Endothelial cell of umbilical vein (primary cell): ENCODE results near the gene JTB. TPM values are rescaled to one million over a fixed set of nuclear protein-coding genes. Genes with fewer than 3 reads are reported as not detected.

Experiments
- BruUV-seq: library from RNA; stranded (reverse); fragments of 400-500 nt; replicated peaks from 2 replicates; lab custom pipeline; 2021; lab: Mats Ljungman, UMichigan
- CTCF ChIA-PET: fragments of 300-600, 350-600 bp; sonication (Branson Sonifier 250); formaldehyde crosslinking; loops from one replicate; lab custom pipeline; 2021; ENCODE audit warnings: antibody characterized with exemption, inconsistent platforms; lab: Charles Lee
- POLR2A ChIA-PET: fragments of 300-600, 350-600 bp; sonication (Branson Sonifier 250); formaldehyde crosslinking; loops from one replicate; lab custom pipeline; 2021; ENCODE audit warnings: antibody characterized with exemption, inconsistent platforms; lab: Charles Lee
- DNase-seq: peaks from one replicate; pipeline ENCODE4 v3.0.0-alpha.2; 2011; ENCODE audit warnings: low read depth, low spot score
- FAIRE-seq: peaks from 2 replicates; lab custom pipeline; 2011; peaks lifted over from hg19 to GRCh38; lab: Jason Lieb, UNC
- H2AFZ ChIP-seq: 2 replicates; pipeline ENCODE4 v1.6.0; 2012; ENCODE audit warnings: low read depth, low read length, control low read depth, inconsistent platforms
- H3K27ac ChIP-seq: 2 replicates; pipeline ENCODE4 v1.5.1; 2011; ENCODE audit warnings: low read depth, mild to moderate bottlenecking, control low read depth, low read length, moderate library complexity; ENCODE audit not compliant: insufficient read depth
- H3K27me3 ChIP-seq, 2 experiments: 2 replicates each; pipeline versions ENCODE4 v1.6.0 to v1.6.1; 2011; ENCODE audit warnings: low read length in 2 of 2, mixed read lengths in 1 of 2; ENCODE audit not compliant: control insufficient read depth in 2 of 2, insufficient read depth in 2 of 2
- H3K36me3 ChIP-seq, 2 experiments: 2 replicates in 1 of 2; 3 replicates in 1 of 2; pipeline ENCODE4 v1.5.1; 2011; ENCODE audit warnings: low read length in 2 of 2, mild to moderate bottlenecking in 1 of 2, moderate library complexity in 1 of 2; ENCODE audit not compliant: control insufficient read depth in 2 of 2, insufficient read depth in 2 of 2; ENCODE audit errors: extremely low read depth in 1 of 2
- H3K4me1 ChIP-seq: 3 replicates; pipeline ENCODE4 v1.5.1; 2011; ENCODE audit warnings: mild to moderate bottlenecking, low read length; ENCODE audit not compliant: control insufficient read depth, insufficient read depth; ENCODE audit errors: extremely low read depth
- H3K4me2 ChIP-seq: 2 replicates; pipeline ENCODE4 v1.6.1; 2011; ENCODE audit warnings: low read length, control low read depth, mixed read lengths; ENCODE audit not compliant: insufficient read depth
- H3K4me3 ChIP-seq, 3 experiments: fragments of 200-600 bp in 1 of 3; sonication (generic), shearing (Covaris generic) in 1 of 3; replicated peaks in 1 of 3; 2 replicates each; pipeline ENCODE4 v1.5.1; 2011 to 2016; ENCODE audit warnings: control low read depth in 3 of 3, low read length in 3 of 3, mild to moderate bottlenecking in 2 of 3, inconsistent platforms in 1 of 3, low read depth in 1 of 3, moderate library complexity in 1 of 3; ENCODE audit not compliant: insufficient read depth in 1 of 3
- H3K79me2 ChIP-seq: 2 replicates; pipeline ENCODE4 v1.6.0; 2012; ENCODE audit warnings: low read length, inconsistent platforms; ENCODE audit not compliant: control insufficient read depth, insufficient read depth
- H3K9ac ChIP-seq: replicated peaks from 2 replicates; pipeline ENCODE3; 2011; ENCODE audit warnings: low read length, control low read depth; ENCODE audit not compliant: insufficient read depth; ENCODE audit errors: extremely low read depth
- H3K9me1 ChIP-seq: replicated peaks from 3 replicates; pipeline ENCODE4 v1.6.0; 2011; ENCODE audit warnings: mild to moderate bottlenecking, low read length; ENCODE audit not compliant: control insufficient read depth, insufficient read depth; ENCODE audit errors: extremely low read depth
- H3K9me3 ChIP-seq: replicated peaks from 2 replicates; pipeline ENCODE4 v1.5.1; 2012; ENCODE audit warnings: low read length, inconsistent platforms; ENCODE audit not compliant: control insufficient read depth, insufficient read depth
- H4K20me1 ChIP-seq: replicated peaks from 2 replicates; pipeline ENCODE3; 2011; ENCODE audit warnings: mild to moderate bottlenecking, low read length; ENCODE audit not compliant: control insufficient read depth, insufficient read depth; ENCODE audit errors: extremely low read depth
- CTCF ChIP-seq, 2 donors: IDR thresholded peaks; 1 replicate in 1 of 2; 2 replicates in 1 of 2; pipeline ENCODE4 v1.5.1; 2011; ENCODE audit warnings: low read length in 2 of 2, mild to moderate bottlenecking in 2 of 2, moderate library complexity in 2 of 2, control low read depth in 1 of 2, inconsistent platforms in 1 of 2, low read depth in 1 of 2; ENCODE audit not compliant: insufficient read depth in 1 of 2; ENCODE audit errors: extremely low read depth in 1 of 2
- FOS ChIP-seq: IDR thresholded peaks from 2 replicates; pipeline ENCODE4 v1.6.1; 2011; ENCODE audit warnings: mild to moderate bottlenecking, low read length, moderate library complexity, borderline replicate concordance; ENCODE audit not compliant: insufficient read depth
- JUN ChIP-seq: IDR thresholded peaks from 2 replicates; pipeline ENCODE4 v1.6.1; 2011; ENCODE audit warnings: borderline replicate concordance, low read depth; ENCODE audit not compliant: insufficient read length, insufficient read depth
- MAX ChIP-seq: IDR thresholded peaks from 2 replicates; pipeline ENCODE4 v1.6.1; 2011; ENCODE audit not compliant: insufficient read depth, insufficient read length
- POLR2A ChIP-seq: IDR thresholded peaks from 2 replicates; pipeline ENCODE4 v1.6.1; 2012; ENCODE audit warnings: low read depth, mild to moderate bottlenecking, control low read depth, low read length
- dilution Hi-C: fragments of 300-500 bp; cut with MboI; formaldehyde crosslinking; loops from one replicate; pipeline ENCODE4 v1.15.0; 2019; ENCODE audit warnings: low sequenced_read_pairs; ENCODE audit not compliant: extremely low pct_ligation_motif_present
- intact Hi-C: fragments of 100-400 bp; cut with micrococcal nuclease; formaldehyde crosslinking; loops from one replicate; pipeline ENCODE4 v1.10.0; 2022
- polyA plus RNA-seq, 4 experiments: library from polyadenylated mRNA; depleted of rRNA in 3 of 4; stranded (reverse) in 3 of 4; unstranded in 1 of 4; fragments of >200 nt; gene quantifications; 2 replicates each; pipeline versions ENCODE4 v1.2.1 to v1.2.3, GENCODE V29; 2011 to 2012; ENCODE audit warnings: missing spikeins in 1 of 4
- total RNA-seq: library from RNA; stranded (reverse); gene quantifications from 2 replicates; pipeline ENCODE4 v1.2.3, GENCODE V29; 2021

JTB gene
- total and polyA plus RNA-seq, 2 donors (not counting 3 experiments of a cell fraction or from before 2014, with no cell fraction given) = 90.2 to 149 TPM

DNA sequence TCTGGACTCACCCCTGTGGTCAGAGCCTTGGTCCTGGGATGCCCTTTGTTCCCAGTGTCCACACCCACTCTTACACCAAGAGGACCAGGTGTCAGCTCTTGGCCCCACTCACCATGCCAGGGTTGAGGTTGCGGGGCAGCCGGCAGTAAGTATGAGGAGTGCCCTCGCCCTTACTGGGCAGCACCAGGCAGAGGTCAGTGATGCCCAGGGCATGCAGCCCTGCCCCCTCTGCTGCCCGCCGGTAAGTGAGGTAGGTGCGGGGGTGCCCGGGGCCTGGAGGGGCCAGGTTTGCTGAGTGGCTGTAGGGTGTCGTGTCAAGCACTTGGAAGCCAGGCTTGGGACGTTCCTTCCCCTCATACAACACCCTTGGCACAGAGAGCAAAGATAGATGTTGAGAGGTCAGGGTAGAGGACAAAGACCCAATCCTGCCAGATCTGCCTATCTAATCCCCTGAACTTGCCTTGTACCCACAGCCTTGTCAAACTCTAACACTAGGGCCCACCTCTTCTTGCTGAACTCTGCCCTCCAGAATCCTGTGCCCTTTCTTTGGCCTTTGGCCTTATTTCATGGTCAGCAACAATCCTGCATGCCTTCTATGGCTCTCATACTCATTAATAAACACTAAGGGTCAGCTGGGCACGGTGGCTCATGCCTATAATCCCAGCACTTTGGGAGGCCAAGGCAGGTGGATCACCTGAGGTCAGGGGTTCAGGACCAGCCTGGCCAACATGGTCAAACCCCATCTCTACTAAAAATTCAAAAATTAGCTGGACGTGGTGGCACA lies 34.5 kb downstream of the JTB start:
- POLR2A ChIA-PET = interaction anchor here (0.6 kb wide), 1 partner anchor 47 kb away, joined by 8 read pairs; no protein-coding TSS in a partner anchor
- Histone ChIP-seq H4K20me1 (no peaks in the 10 kb centered on the region), H3K9ac (no peak overlapping the region), H3K27ac (no peak overlapping the region), H3K4me2 (no peak overlapping the region), H2AFZ (no peak overlapping the region), H3K4me3 (no peak overlapping the region), H3K79me2 (peaks cover 16% of the 10 kb centered on the region), H3K36me3 (peaks cover 2 to 36% of the 10 kb centered on the region in 2 experiments), H3K27me3 (no peaks in the 10 kb centered on the region), H3K4me1 (peaks cover 9% of the 10 kb centered on the region), H3K9me3 (no peaks in the 10 kb centered on the region), H3K9me1 (no peaks in the 10 kb centered on the region)
- dilution Hi-C loops (no loop called here), intact Hi-C loops (no loop called here)
- BruUV-seq = no TSS peak
- TF ChIP-seq MAX (no peak), FOS (no peak), POLR2A (no peak), CTCF (IDR thresholded peaks at IDR 0.05; ENCODE audit: extremely low read depth in 1 of 2, insufficient read depth in 1 of 2, low read depth in 1 of 2, low read length in 2 of 2) (no peak), JUN (no peak)
- no peak for DNase-seq
- no peak for FAIRE-seq
- CTCF ChIA-PET = interaction anchor here (3.9 to 5.3 kb wide), 3 partner anchors 15 to 121 kb away, joined by 34 to 65 read pairs (median 37); partner anchors contain the start of gene CREB3L4
